ENCODE measurements around the gene MAP2. TPM values are rescaled to one million over a fixed set of nuclear protein-coding genes. Genes with fewer than 3 reads are reported as not detected.

MAP2 gene
- total and polyA plus RNA-seq, 9 donors, result 5.4 to 23.9 (median 9.6) TPM

DNA sequence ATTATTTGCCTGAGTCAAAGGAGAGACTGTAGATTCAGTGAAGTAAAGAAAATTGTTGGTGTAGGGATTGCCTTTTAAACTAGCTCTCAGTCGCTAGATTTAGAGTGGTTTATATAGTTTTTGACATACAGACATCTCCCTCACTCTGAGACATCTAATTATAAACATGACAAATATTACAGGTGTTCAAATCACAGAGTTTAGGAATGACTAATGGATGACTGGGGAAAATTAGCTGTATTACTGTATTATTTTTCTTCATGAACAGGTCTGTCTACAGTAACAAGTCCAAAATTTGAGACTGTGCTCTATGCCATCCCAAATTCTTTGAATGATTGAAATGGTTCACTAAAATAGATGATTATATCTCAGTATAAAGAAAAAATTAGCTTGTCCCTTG lies 40.0 kb downstream of the MAP2 start:
- no peaks in the 10 kb centered on the region for H3K4me1 ChIP-seq (ENCODE audit: insufficient read depth)
- WGBS, 3 donors, result 82 to 99% (median 92%) methylated on average over 1 of the region's 1 CpG
- no peaks in the 10 kb centered on the region for H3K9me3 ChIP-seq
- H3K27me3 ChIP-seq, result no peaks in the 10 kb centered on the region
- no peak overlapping the region for H3K4me3 ChIP-seq
- no peak for TF ChIP-seq POLR2A (IDR thresholded peaks at IDR 0.05)
- no peak for TF ChIP-seq EP300 (IDR thresholded peaks at IDR 0.05)
- TF ChIP-seq, protein P1, sequence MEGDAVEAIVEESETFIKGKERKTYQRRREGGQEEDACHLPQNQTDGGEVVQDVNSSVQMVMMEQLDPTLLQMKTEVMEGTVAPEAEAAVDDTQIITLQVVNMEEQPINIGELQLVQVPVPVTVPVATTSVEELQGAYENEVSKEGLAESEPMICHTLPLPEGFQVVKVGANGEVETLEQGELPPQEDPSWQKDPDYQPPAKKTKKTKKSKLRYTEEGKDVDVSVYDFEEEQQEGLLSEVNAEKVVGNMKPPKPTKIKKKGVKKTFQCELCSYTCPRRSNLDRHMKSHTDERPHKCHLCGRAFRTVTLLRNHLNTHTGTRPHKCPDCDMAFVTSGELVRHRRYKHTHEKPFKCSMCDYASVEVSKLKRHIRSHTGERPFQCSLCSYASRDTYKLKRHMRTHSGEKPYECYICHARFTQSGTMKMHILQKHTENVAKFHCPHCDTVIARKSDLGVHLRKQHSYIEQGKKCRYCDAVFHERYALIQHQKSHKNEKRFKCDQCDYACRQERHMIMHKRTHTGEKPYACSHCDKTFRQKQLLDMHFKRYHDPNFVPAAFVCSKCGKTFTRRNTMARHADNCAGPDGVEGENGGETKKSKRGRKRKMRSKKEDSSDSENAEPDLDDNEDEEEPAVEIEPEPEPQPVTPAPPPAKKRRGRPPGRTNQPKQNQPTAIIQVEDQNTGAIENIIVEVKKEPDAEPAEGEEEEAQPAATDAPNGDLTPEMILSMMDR (IDR thresholded peaks at IDR 0.05), result no peak
- intact Hi-C loops (cut with DNase I), result no loop called here
- H3K36me3 ChIP-seq, result no peaks in the 10 kb centered on the region
- H3K27ac ChIP-seq, result no peak overlapping the region
- DNase-seq, result no peak

DNA sequence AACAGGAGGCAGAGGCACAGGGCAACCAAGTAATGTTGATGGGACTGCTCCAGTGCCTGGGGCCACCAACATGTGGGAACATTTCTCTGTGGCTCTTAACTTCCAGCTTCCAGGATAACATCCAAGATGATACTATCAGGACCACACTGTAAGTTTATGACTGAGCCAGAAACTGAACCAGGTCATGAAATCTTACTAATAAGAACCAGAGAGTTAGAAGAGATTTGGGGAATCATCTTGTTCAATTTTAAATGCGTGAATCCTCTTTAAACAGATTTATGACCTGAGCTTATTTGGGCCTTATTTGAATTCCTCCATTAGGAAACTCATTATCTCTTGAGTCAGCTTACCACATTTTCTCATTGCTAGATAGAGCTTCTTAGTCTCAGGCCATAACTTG lies 45.0 kb downstream of the MAP2 start:
- H3K27me3 ChIP-seq, result no peaks in the 10 kb centered on the region
- DNase-seq, result no peak
- no peak overlapping the region for H3K27ac ChIP-seq
- no peaks in the 10 kb centered on the region for H3K36me3 ChIP-seq
- H3K9me3 ChIP-seq, result no peaks in the 10 kb centered on the region
- no peak overlapping the region for H3K4me3 ChIP-seq
- peaks cover 6% of the 10 kb centered on the region for H3K4me1 ChIP-seq (ENCODE audit: insufficient read depth)
- intact Hi-C loops (cut with DNase I), result no loop called here
- TF ChIP-seq POLR2A (IDR thresholded peaks at IDR 0.05) (no peak), EP300 (IDR thresholded peaks at IDR 0.05) (no peak)
- TF ChIP-seq, protein P1 (IDR thresholded peaks at IDR 0.05), result no peak
- 48 to 98% (median 93%) methylated on average over 1 of the region's 1 CpG for WGBS, 3 donors

DNA sequence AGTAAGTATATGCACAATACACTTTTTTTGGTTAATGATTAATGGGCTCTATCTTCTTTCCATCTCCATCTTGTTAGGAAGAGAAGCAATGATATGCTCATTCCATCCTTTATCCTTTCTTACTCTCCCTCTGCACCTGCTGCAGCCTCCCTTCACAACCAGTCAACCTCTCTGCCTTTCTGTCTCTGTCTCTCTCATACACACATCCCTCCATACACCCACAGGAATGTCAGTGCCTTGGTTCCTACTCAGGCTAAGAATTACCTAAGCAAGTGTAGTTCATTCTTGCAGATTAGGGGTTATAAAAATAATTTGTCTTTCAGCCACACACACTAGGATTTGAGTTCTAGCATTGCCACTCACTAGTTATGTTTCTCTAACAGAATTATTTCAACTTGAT lies 45.6 kb downstream of the MAP2 start:
- Histone ChIP-seq H3K9me3 (no peaks in the 10 kb centered on the region), H3K36me3 (no peaks in the 10 kb centered on the region), H3K4me1 (ENCODE audit: insufficient read depth) (peaks cover 6% of the 10 kb centered on the region), H3K4me3 (no peak overlapping the region), H3K27ac (no peak overlapping the region), H3K27me3 (no peaks in the 10 kb centered on the region)
- TF ChIP-seq, protein P1 (IDR thresholded peaks at IDR 0.05), result no peak
- TF ChIP-seq POLR2A (IDR thresholded peaks at IDR 0.05), result no peak
- TF ChIP-seq EP300 (IDR thresholded peaks at IDR 0.05), result no peak
- intact Hi-C loops (cut with DNase I), result no loop called here
- DNase-seq, result no peak

DNA sequence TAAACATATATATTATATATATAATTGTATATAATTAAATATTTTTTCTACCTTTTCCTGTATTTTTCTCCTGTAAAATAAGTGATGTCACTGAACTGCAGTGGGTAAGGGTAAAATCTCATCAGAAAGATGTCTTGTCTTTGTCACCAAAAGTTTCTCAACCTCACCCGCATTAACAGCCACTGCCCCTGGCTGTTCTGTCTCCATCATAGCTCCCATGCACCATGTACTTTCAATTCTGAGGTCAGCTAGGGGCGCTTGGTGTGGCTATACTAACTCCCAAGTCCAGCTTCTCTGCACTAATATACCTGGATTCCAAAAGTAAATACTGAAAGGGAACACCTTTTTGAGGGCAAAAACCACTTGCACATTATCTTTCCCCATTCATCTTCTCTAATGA lies 46.6 kb downstream of the MAP2 start:
- TF ChIP-seq EP300 (IDR thresholded peaks at IDR 0.05) (no peak), POLR2A (IDR thresholded peaks at IDR 0.05) (no peak)
- TF ChIP-seq, protein P1 (IDR thresholded peaks at IDR 0.05), result no peak
- no peaks in the 10 kb centered on the region for H3K9me3 ChIP-seq
- H3K4me3 ChIP-seq, result no peak overlapping the region
- intact Hi-C loops (cut with DNase I), result no loop called here
- H3K27ac ChIP-seq, result no peak overlapping the region
- 96 to 100% (median 99%) methylated on average over 2 of the region's 2 CpGs for WGBS, 3 donors
- H3K4me1 ChIP-seq (ENCODE audit: insufficient read depth), result peaks cover 6% of the 10 kb centered on the region
- no peaks in the 10 kb centered on the region for H3K27me3 ChIP-seq
- H3K36me3 ChIP-seq, result no peaks in the 10 kb centered on the region
- no peak for DNase-seq

DNA sequence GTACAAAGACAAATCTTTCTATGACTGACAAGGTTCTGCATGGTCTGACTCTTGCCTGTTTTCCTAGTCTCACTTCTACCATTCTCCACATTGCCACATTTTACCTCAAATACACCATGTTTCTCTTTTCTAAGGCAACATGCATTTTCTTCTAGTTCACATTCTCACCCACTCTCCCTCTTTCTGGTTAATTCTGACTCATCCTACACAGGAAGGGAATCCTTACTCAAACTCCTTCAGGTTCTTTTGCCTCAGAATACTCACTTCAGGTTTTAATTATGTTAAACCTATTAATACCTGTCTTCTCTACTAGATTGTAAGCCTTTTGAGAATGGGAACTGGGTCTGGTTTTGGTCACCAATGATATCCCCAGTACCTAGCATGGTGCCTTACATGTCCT lies 47.2 kb downstream of the MAP2 start:
- H3K27me3 ChIP-seq, result no peaks in the 10 kb centered on the region
- TF ChIP-seq, protein P1 (IDR thresholded peaks at IDR 0.05), result no peak
- TF ChIP-seq POLR2A (IDR thresholded peaks at IDR 0.05), result no peak
- TF ChIP-seq EP300 (IDR thresholded peaks at IDR 0.05), result no peak
- no peak overlapping the region for H3K27ac ChIP-seq
- intact Hi-C loops (cut with DNase I), result no loop called here
- no peaks in the 10 kb centered on the region for H3K36me3 ChIP-seq
- peaks cover 6% of the 10 kb centered on the region for H3K4me1 ChIP-seq (ENCODE audit: insufficient read depth)
- H3K4me3 ChIP-seq, result no peak overlapping the region
- DNase-seq, result no peak
- H3K9me3 ChIP-seq, result no peaks in the 10 kb centered on the region

All from ovary (tissue), 9 donors.